ENCODE data around the gene SORBS1.

DNA sequence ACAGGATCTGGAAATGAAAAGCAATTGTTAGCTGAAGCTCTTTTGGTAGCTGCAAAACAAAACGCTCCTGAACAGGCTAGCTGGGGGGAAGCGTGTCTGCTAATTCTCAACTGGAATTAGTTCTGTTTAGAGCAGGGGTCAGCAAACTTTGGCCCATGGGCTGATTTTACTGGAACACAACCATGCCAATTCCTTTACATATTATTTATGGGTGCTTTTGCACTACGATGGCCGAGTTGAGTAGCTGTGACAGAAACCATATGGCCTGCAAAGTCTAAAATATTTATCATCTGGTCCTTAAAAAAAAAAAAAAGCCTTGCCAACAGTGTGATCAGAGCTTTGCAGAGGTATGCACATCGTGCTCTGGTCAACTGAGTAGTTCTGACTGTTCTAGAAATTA lies 162.0 kb downstream of the SORBS1 start:
- TF ChIP-seq, protein P1, sequence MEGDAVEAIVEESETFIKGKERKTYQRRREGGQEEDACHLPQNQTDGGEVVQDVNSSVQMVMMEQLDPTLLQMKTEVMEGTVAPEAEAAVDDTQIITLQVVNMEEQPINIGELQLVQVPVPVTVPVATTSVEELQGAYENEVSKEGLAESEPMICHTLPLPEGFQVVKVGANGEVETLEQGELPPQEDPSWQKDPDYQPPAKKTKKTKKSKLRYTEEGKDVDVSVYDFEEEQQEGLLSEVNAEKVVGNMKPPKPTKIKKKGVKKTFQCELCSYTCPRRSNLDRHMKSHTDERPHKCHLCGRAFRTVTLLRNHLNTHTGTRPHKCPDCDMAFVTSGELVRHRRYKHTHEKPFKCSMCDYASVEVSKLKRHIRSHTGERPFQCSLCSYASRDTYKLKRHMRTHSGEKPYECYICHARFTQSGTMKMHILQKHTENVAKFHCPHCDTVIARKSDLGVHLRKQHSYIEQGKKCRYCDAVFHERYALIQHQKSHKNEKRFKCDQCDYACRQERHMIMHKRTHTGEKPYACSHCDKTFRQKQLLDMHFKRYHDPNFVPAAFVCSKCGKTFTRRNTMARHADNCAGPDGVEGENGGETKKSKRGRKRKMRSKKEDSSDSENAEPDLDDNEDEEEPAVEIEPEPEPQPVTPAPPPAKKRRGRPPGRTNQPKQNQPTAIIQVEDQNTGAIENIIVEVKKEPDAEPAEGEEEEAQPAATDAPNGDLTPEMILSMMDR (conservative IDR thresholded peaks at IDR 0.05; ENCODE audit: low read length) = no peak
- no peak for TF ChIP-seq EZH2phosphoT487 (IDR thresholded peaks at IDR 0.05; ENCODE audit: borderline replicate concordance, low read depth, low read length)
